NOMO-1 (cell line): ENCODE results near the gene OR5B3.
"Not testable (repeated sequence)": the region's sequence is repeated elsewhere in the genome, so short reads cannot be mapped to it uniquely, and the experiment has no call there.

Source experiments
- DNase-seq, 2 experiments: peaks; one replicate each; lab custom pipeline; 2025; ENCODE audit not compliant: unreplicated experiment in 2 of 2; lab: John Stamatoyannopoulos, UW

OR5B3 gene

GRCh38 chr11:58406774-58407173, at the start of gene OR5B3:
Gene OR5B3, minus strand, starts transcription at chr11:58406874. Its CDS starts 3,465 bp downstream, at chr11:58403409.
- DNase-seq: no peak

- no peak for DNase-seq
Measured at GRCh38 chr11:58451585-58451984, 44.9 kb upstream of the OR5B3 start.

- DNase-seq: no peak
Measured at GRCh38 chr11:58446294-58446693, 39.6 kb upstream of the OR5B3 start.

- no peak for DNase-seq
Measured at GRCh38 chr11:58444300-58444699, 37.6 kb upstream of the OR5B3 start.

- DNase-seq: no peak
Measured at GRCh38 chr11:58442136-58442535, 35.5 kb upstream of the OR5B3 start, which contains the start of gene OR5B12. Gene OR5B12, minus strand, starts transcription at chr11:58442236. Its CDS starts 2,085 bp downstream, at chr11:58440151.

GRCh38 chr11:58438486-58438885, 31.8 kb upstream of the OR5B3 start:
- no peak for DNase-seq

- DNase-seq: no peak
Measured at GRCh38 chr11:58434217-58434616, 27.5 kb upstream of the OR5B3 start.

- DNase-seq: peak; percentile 13 to 53
Measured at GRCh38 chr11:58433638-58434203, 27.0 kb upstream of the OR5B3 start.

GRCh38 chr11:58429273-58429672, 22.6 kb upstream of the OR5B3 start:
- DNase-seq: no peak

- DNase-seq: no peak
Measured at GRCh38 chr11:58428021-58428420, 21.3 kb upstream of the OR5B3 start, which contains the start of gene OR5B2. Gene OR5B2, minus strand, starts transcription at chr11:58428121. Its CDS starts 4,860 bp downstream, at chr11:58423261.

GRCh38 chr11:58399622-58400021, 7.1 kb downstream of the OR5B3 start:
- DNase-seq: not testable (repeated sequence)

- DNase-seq: no peak
Measured at GRCh38 chr11:58395581-58395980, 11.1 kb downstream of the OR5B3 start.

GRCh38 chr11:58394195-58394594, 12.5 kb downstream of the OR5B3 start:
- DNase-seq: no peak

GRCh38 chr11:58392746-58393145, 13.9 kb downstream of the OR5B3 start:
- no peak for DNase-seq

- no peak for DNase-seq
Measured at GRCh38 chr11:58391879-58392278, 14.8 kb downstream of the OR5B3 start.

- no peak for DNase-seq
Measured at GRCh38 chr11:58390551-58391063, 16.1 kb downstream of the OR5B3 start.

- DNase-seq: no peak
Measured at GRCh38 chr11:58358969-58359368, 47.7 kb downstream of the OR5B3 start, which contains the start of gene OR5B17. Gene OR5B17, minus strand, starts transcription at chr11:58359069. Its CDS starts 0 bp downstream, at chr11:58359069.

- DNase-seq: no peak
Measured at GRCh38 chr11:58354727-58355126, 51.9 kb downstream of the OR5B3 start.
